SK-N-SH treated with all-trans-retinoic acid at 6 μM for 48 hours (cell line): ENCODE results near the gene MUC21.
A peak's percentile ranks its signal among the peaks of the same experiment; 100 is the strongest.

ENCODE experiments used
- ATAC-seq: fragments of 200-7000 bp; cut with Tn5 transposase; 3 replicates; pipeline ENCODE4 v1.9.1; 2020; ENCODE audit warnings: mild to moderate bottlenecking, moderate library complexity
- ARNTL ChIP-seq: fragments of 450-650 bp; formaldehyde crosslinking; IDR thresholded peaks from 2 replicates; pipeline ENCODE4 v1.5.0; 2020; ENCODE audit warnings: low read depth, mild to moderate bottlenecking, moderate library complexity, borderline replicate concordance
- BACH2 ChIP-seq: fragments of 250-450 bp; sonication (Bioruptor Pico); IDR thresholded peaks from 2 replicates; pipeline ENCODE4 v1.9.0; 2021; ENCODE audit warnings: mild to moderate bottlenecking, borderline replicate concordance
- CREB5 ChIP-seq: fragments of 250-450 bp; sonication (Bioruptor Pico); IDR thresholded peaks from 2 replicates; pipeline ENCODE4 v1.5.1; 2020; ENCODE audit warnings: low read depth, mild to moderate bottlenecking, moderate library complexity
- CSDC2 ChIP-seq: fragments of 250-450 bp; sonication (Bioruptor Pico); IDR thresholded peaks from 2 replicates; pipeline ENCODE4 v1.5.0; 2020; ENCODE audit warnings: mild to moderate bottlenecking, moderate library complexity
- CSRNP3 ChIP-seq: fragments of 250-450 bp; sonication (Bioruptor Pico); IDR thresholded peaks from 2 replicates; pipeline ENCODE4 v1.5.1; 2021; ENCODE audit warnings: mild to moderate bottlenecking, moderate library complexity
- ESRRG ChIP-seq: fragments of 250-450 bp; sonication (Bioruptor Pico); IDR thresholded peaks from 2 replicates; pipeline ENCODE4 v1.6.1; 2021; ENCODE audit warnings: mild to moderate bottlenecking
- GLIS3 ChIP-seq: fragments of 250-450 bp; sonication (Bioruptor Pico); IDR thresholded peaks from 2 replicates; pipeline ENCODE4 v1.5.0; 2020; ENCODE audit warnings: mild to moderate bottlenecking, moderate library complexity
- ISL1 ChIP-seq: fragments of 250-450 bp; sonication (Bioruptor Pico); IDR thresholded peaks from 2 replicates; pipeline ENCODE4 v2.1.2; 2022; ENCODE audit warnings: mild to moderate bottlenecking, moderate library complexity
- OSR1 ChIP-seq: fragments of 250-450 bp; sonication (Bioruptor Pico); IDR thresholded peaks from 2 replicates; pipeline ENCODE4 v1.8.0; 2022; ENCODE audit warnings: moderate library complexity, mild to moderate bottlenecking, inconsistent platforms
- PATZ1 ChIP-seq: fragments of 250-450 bp; sonication (Bioruptor Pico); IDR thresholded peaks from 2 replicates; pipeline ENCODE4 v1.8.0; 2020; ENCODE audit warnings: mild to moderate bottlenecking, moderate library complexity, borderline replicate concordance
- POU6F1 ChIP-seq: fragments of 250-450 bp; sonication (Bioruptor Pico); IDR thresholded peaks from 2 replicates; pipeline ENCODE4 v1.8.0; 2021; ENCODE audit warnings: low read depth, mild to moderate bottlenecking, moderate library complexity, borderline replicate concordance
- PPARA ChIP-seq: fragments of 250-450 bp; sonication (Bioruptor Pico); IDR thresholded peaks from 2 replicates; pipeline ENCODE4 v1.5.0; 2020; ENCODE audit warnings: mild to moderate bottlenecking, borderline replicate concordance
- RARB ChIP-seq: fragments of 250-450 bp; sonication (Bioruptor Pico); IDR thresholded peaks from 2 replicates; pipeline ENCODE4 v1.8.0; 2021; ENCODE audit warnings: mild to moderate bottlenecking, moderate library complexity
- SNAI2 ChIP-seq: fragments of 250-450 bp; sonication (Bioruptor Pico); IDR thresholded peaks from 2 replicates; pipeline ENCODE4 v1.5.0; 2020; ENCODE audit warnings: mild to moderate bottlenecking, moderate library complexity
- TCF4 ChIP-seq: fragments of 250-450 bp; sonication (Bioruptor Pico); IDR thresholded peaks from 2 replicates; pipeline ENCODE4 v1.8.0; 2021; ENCODE audit warnings: mild to moderate bottlenecking, moderate library complexity, borderline replicate concordance
- TOX ChIP-seq: fragments of 250-450 bp; sonication (Bioruptor Pico); IDR thresholded peaks from 2 replicates; pipeline ENCODE4 v1.8.0; 2021; ENCODE audit warnings: mild to moderate bottlenecking, moderate library complexity, borderline replicate concordance
- TSHZ2 ChIP-seq: fragments of 250-450 bp; sonication (Bioruptor Pico); IDR thresholded peaks from 2 replicates; pipeline ENCODE4 v1.5.0; 2020; ENCODE audit warnings: mild to moderate bottlenecking, moderate library complexity
- ZFP3 ChIP-seq: fragments of 250-450 bp; sonication (Bioruptor Pico); IDR thresholded peaks from 2 replicates; pipeline ENCODE4 v1.5.0; 2020; ENCODE audit warnings: mild to moderate bottlenecking, moderate library complexity
- ZNF70 ChIP-seq: fragments of 450-650 bp; formaldehyde crosslinking; IDR thresholded peaks from 2 replicates; pipeline ENCODE4 v1.5.0; 2020; ENCODE audit warnings: mild to moderate bottlenecking, moderate library complexity
- ZNF8 ChIP-seq: fragments of 450-650 bp; formaldehyde crosslinking; IDR thresholded peaks from 2 replicates; pipeline ENCODE4 v1.5.0; 2020; ENCODE audit warnings: mild to moderate bottlenecking, moderate library complexity

The MUC21 gene

GRCh38 chr6:31009731-31010130 lies 26.2 kb downstream of the MUC21 start:
- TF ChIP-seq TOX (no peak), BACH2 (CRISPR knock-in tag) (no peak), RARB (CRISPR knock-in tag) (no peak), POU6F1 (CRISPR knock-in tag) (no peak), ESRRG (CRISPR knock-in tag) (no peak), CSRNP3 (CRISPR knock-in tag) (no peak), PATZ1 (no peak), ZNF8 (CRISPR knock-in tag) (no peak), OSR1 (CRISPR knock-in tag) (no peak), ZNF70 (CRISPR knock-in tag) (no peak), CSDC2 (CRISPR knock-in tag) (no peak), SNAI2 (CRISPR knock-in tag) (no peak), CREB5 (CRISPR knock-in tag) (no peak), PPARA (CRISPR knock-in tag) (no peak), ARNTL (CRISPR knock-in tag) (no peak), TSHZ2 (CRISPR knock-in tag) (no peak), ZFP3 (CRISPR knock-in tag) (no peak), GLIS3 (CRISPR knock-in tag) (no peak), ISL1 (no peak)

GRCh38 chr6:31010393-31011060 lies 27.0 kb downstream of the MUC21 start, which contains the start of gene MUC22:
Gene MUC22 (plus strand): TSS chr6:31010474. CDS start chr6:31010707, 233 bp downstream.
- TF ChIP-seq ISL1 (no peak), TSHZ2 (CRISPR knock-in tag) (no peak), ESRRG (CRISPR knock-in tag) (no peak), PATZ1 (no peak), BACH2 (CRISPR knock-in tag) (no peak), ZNF8 (CRISPR knock-in tag) (no peak), TCF4 (CRISPR knock-in tag) (no peak)

More at GRCh38 chr6:31009731-31010130, 26.2 kb downstream of the MUC21 start:
- no peak for ATAC-seq

More at GRCh38 chr6:31010393-31011060, 27.0 kb downstream of the MUC21 start, which contains the start of gene MUC22:
- peak; percentile 46 for ATAC-seq
